Kidney epithelial cell (primary cell): ENCODE results near the gene PARP9. TPM values are rescaled to one million over a fixed set of nuclear protein-coding genes. Genes with fewer than 3 reads are reported as not detected.
"Not testable (repeated sequence)": the region's sequence is repeated elsewhere in the genome, so short reads cannot be mapped to it uniquely, and the experiment has no call there.

Source experiments
- DNase-seq: peaks from one replicate; pipeline ENCODE4 v3.0.0-alpha.2; 2010; ENCODE audit warnings: low read depth
- H3K27me3 ChIP-seq: 2 replicates; pipeline ENCODE4 v1.6.0; 2011; ENCODE audit warnings: low read length; ENCODE audit not compliant: control insufficient read depth, insufficient read depth
- H3K36me3 ChIP-seq: 2 replicates; pipeline ENCODE4 v1.5.1; 2011; ENCODE audit warnings: low read length; ENCODE audit not compliant: control insufficient read depth, insufficient read depth
- H3K4me3 ChIP-seq: 2 replicates; pipeline ENCODE4 v1.5.1; 2011; ENCODE audit warnings: low read depth, mild to moderate bottlenecking, control low read depth, low read length
- CTCF ChIP-seq: IDR thresholded peaks from 2 replicates; pipeline ENCODE4 v1.5.1; 2011; ENCODE audit warnings: mild to moderate bottlenecking, moderate library complexity, low read length, control low read depth, inconsistent platforms; ENCODE audit not compliant: insufficient read depth, poor library complexity, severe bottlenecking
- total RNA-seq: library from RNA; depleted of rRNA; stranded (reverse); fragments of >200 nt; gene quantifications from 2 replicates; pipeline ENCODE4 v1.2.3, GENCODE V29; 2015

The PARP9 gene
- total RNA-seq, 1 donor from 2014 or later, result 15.8 TPM

GRCh38 chr3:122568755-122569154 is 4.7 kb upstream of the PARP9 start:
- Histone ChIP-seq H3K4me3 (no peak overlapping the region), H3K36me3 (peaks cover 5% of the 10 kb centered on the region), H3K27me3 (no peaks in the 10 kb centered on the region)
- no peak for TF ChIP-seq CTCF
- no peak for DNase-seq

- not testable (repeated sequence) for H3K4me3 ChIP-seq, DNase-seq, H3K36me3 ChIP-seq, H3K27me3 ChIP-seq
These were observed 4.0 kb upstream of the PARP9 start for GRCh38 chr3:122568131-122568530.

- Histone ChIP-seq H3K4me3 (peak overlapping the region; percentile 80), H3K36me3 (peaks cover 5% of the 10 kb centered on the region), H3K27me3 (no peaks in the 10 kb centered on the region)
- no peak for TF ChIP-seq CTCF
- DNase-seq, result no peak
These were observed 429 bp downstream of the PARP9 start for GRCh38 chr3:122563717-122564025.

GRCh38 chr3:122562923-122563716 is 980 bp downstream of the PARP9 start:
- TF ChIP-seq CTCF, result no peak
- no peaks in the 10 kb centered on the region for H3K27me3 ChIP-seq
- no peak for DNase-seq
- peak overlapping the region; percentile 80 for H3K4me3 ChIP-seq
- H3K36me3 ChIP-seq, result peaks cover 5% of the 10 kb centered on the region

GRCh38 chr3:122560680-122561079 is 3.4 kb downstream of the PARP9 start:
- peak; percentile 57 for TF ChIP-seq CTCF
- no peaks in the 10 kb centered on the region for H3K36me3 ChIP-seq
- DNase-seq, result no peak
- H3K4me3 ChIP-seq, result no peak overlapping the region
- H3K27me3 ChIP-seq, result no peaks in the 10 kb centered on the region

GRCh38 chr3:122559906-122560305 is 4.2 kb downstream of the PARP9 start:
- TF ChIP-seq CTCF, result no peak
- Histone ChIP-seq H3K4me3 (no peak overlapping the region), H3K36me3 (no peaks in the 10 kb centered on the region), H3K27me3 (no peaks in the 10 kb centered on the region)
- DNase-seq, result no peak
